NCI-H510A (cell line): ENCODE results near the gene YWHAE.
"Not testable (repeated sequence)": the region's sequence is repeated elsewhere in the genome, so short reads cannot be mapped to it uniquely, and the experiment has no call there.

ENCODE experiments used
- DNase-seq: peaks from one replicate; lab custom pipeline; 2025; lab: John Stamatoyannopoulos, UW

The YWHAE gene

GRCh38 chr17:1412185-1413110 is 12.4 kb upstream of the YWHAE start:
- no peak for DNase-seq

GRCh38 chr17:1402262-1402586 is 2.2 kb upstream of the YWHAE start:
- no peak for DNase-seq

- DNase-seq = no peak
These were observed 917 bp downstream of the YWHAE start for GRCh38 chr17:1398931-1399678.

GRCh38 chr17:1398028-1398427 is 2.0 kb downstream of the YWHAE start:
- no peak for DNase-seq

GRCh38 chr17:1395876-1396665 is 4.0 kb downstream of the YWHAE start:
- not testable (repeated sequence) for DNase-seq

GRCh38 chr17:1391577-1391976 is 8.4 kb downstream of the YWHAE start:
- no peak for DNase-seq

GRCh38 chr17:1390432-1391367 is 9.3 kb downstream of the YWHAE start:
- no peak for DNase-seq

- DNase-seq = not testable (repeated sequence)
These were observed 12.4 kb downstream of the YWHAE start for GRCh38 chr17:1387490-1388227.

GRCh38 chr17:1386675-1387190 is 13.3 kb downstream of the YWHAE start:
- DNase-seq = not testable (repeated sequence)

GRCh38 chr17:1386265-1386664 is 13.8 kb downstream of the YWHAE start:
- DNase-seq = no peak

GRCh38 chr17:1385861-1386260 is 14.2 kb downstream of the YWHAE start:
- no peak for DNase-seq

- no peak for DNase-seq
These were observed 15.1 kb downstream of the YWHAE start for GRCh38 chr17:1384905-1385435.

- DNase-seq = no peak
These were observed 20.1 kb downstream of the YWHAE start for GRCh38 chr17:1379930-1380313.

GRCh38 chr17:1379208-1379929 is 20.7 kb downstream of the YWHAE start:
- no peak for DNase-seq

- DNase-seq = not testable (repeated sequence)
These were observed 21.6 kb downstream of the YWHAE start for GRCh38 chr17:1378476-1378860.

- no peak for DNase-seq
These were observed 22.7 kb downstream of the YWHAE start for GRCh38 chr17:1377334-1377733.

GRCh38 chr17:1376061-1376460 is 24.0 kb downstream of the YWHAE start:
- no peak for DNase-seq

- DNase-seq = no peak
These were observed 24.4 kb downstream of the YWHAE start for GRCh38 chr17:1375615-1376014.

- no peak for DNase-seq
These were observed 25.4 kb downstream of the YWHAE start for GRCh38 chr17:1374431-1375177.
